ENCODE results near the gene HEXIM2.

DNA sequence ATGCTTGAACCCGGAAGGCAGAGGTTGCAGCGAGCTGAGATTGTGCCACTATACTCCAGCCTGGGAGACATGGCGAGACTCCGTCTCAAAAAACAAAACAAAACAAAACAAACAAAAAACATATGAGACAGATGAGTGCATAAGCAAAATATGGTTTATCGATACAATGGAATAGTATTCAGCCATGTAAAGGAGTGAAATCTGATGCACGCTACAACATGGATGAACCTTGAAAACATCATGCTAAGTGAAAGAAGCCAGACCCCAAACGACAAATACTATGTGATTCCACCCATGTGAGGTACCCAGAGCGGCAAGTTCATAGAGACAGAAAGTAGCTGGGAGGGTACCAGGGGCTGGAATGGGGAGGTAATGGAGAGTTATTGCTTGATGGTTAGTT, 36.2 kb upstream of the HEXIM2 start:
- TF ChIP-seq GATA3 (IDR thresholded peaks at IDR 0.05; ENCODE audit: low read depth, low read length) (no peak), GATA2 (IDR thresholded peaks at IDR 0.05; ENCODE audit: low read depth, low read length) (no peak)

Measured in SH-SY5Y (cell line).